Psoas muscle (tissue), 8 donors: ENCODE measurements around the gene GLP1R. TPM values are rescaled to one million over a fixed set of nuclear protein-coding genes. Genes with fewer than 3 reads are reported as not detected.

ENCODE experiments used
- ATAC-seq, 4 donors: fragments of 200-7000 bp; cut with Tn5 transposase; one replicate each; pipeline ENCODE4 v1.9.1; 2020; ENCODE audit warnings: moderate library complexity in 3 of 4, mild to moderate bottlenecking in 2 of 4
- DNase-seq, 2 donors: peaks; one replicate each; pipeline ENCODE4 v3.0.0-alpha.2; 2020
- H3K27ac ChIP-seq: fragments of 200-600 bp; one replicate; pipeline ENCODE4 v1.8.0; 2022
- H3K27me3 ChIP-seq, 3 donors: fragments of 200-600 bp in 1 of 3; one replicate each; pipeline versions ENCODE4 v1.6.1 to v1.8.0; 2013 to 2022; ENCODE audit warnings: low read length in 2 of 3, mild to moderate bottlenecking in 2 of 3, moderate library complexity in 1 of 3; ENCODE audit not compliant: insufficient read depth in 3 of 3
- H3K36me3 ChIP-seq, 2 donors: fragments of 200-600 bp in 1 of 2; one replicate each; pipeline versions ENCODE4 v1.6.1 to v1.8.0; 2013 to 2022; ENCODE audit warnings: low read depth in 1 of 2, mild to moderate bottlenecking in 1 of 2, moderate library complexity in 1 of 2; ENCODE audit not compliant: insufficient read depth in 1 of 2
- H3K4me1 ChIP-seq: fragments of 200-600 bp; one replicate; pipeline ENCODE4 v1.8.0; 2022
- H3K4me3 ChIP-seq: fragments of 200-600 bp; one replicate; pipeline ENCODE4 v1.8.0; 2022; ENCODE audit warnings: mild to moderate bottlenecking
- H3K9me3 ChIP-seq: fragments of 200-600 bp; one replicate; pipeline ENCODE4 v1.8.0; 2022
- CTCF ChIP-seq: fragments of 200-600 bp; IDR thresholded peaks from one replicate; pipeline ENCODE4 v1.8.0; 2022; ENCODE audit warnings: antibody characterized with exemption
- WGBS, 3 donors: extraction: QIAGEN DNeasy Blood & Tissue Kit; methylation state at CpG; one replicate each; pipeline versions ENCODE4 v1.1.6 to v1.1.7; 2013; 5-methylcytosine and 5-hydroxymethylcytosine counted together
- intact Hi-C, 2 donors: fragments of 100-400 bp; cut with DNase I; formaldehyde crosslinking; loops; one replicate each; pipeline versions ENCODE4 v1.11.0 to v1.14.2; 2022
- polyA plus RNA-seq, 3 donors: library from polyadenylated mRNA; stranded (reverse); fragments of 200-250 nt; gene quantifications; one replicate each; pipeline ENCODE4 v1.2.3, GENCODE V29; 2013
- total RNA-seq, 4 donors: library from RNA; stranded (reverse); fragmentation: NEBNext Ultra II Directional in 2 of 4; extraction: Animal tissue kit (Norgen Biotek cat#: 25700) in 2 of 4; gene quantifications; one replicate each; pipeline versions ENCODE4 v1.2.1 to v1.2.4, GENCODE V29; 2021 to 2023
- donor health status: healthy with polysubstance abuse.
- donor health status: DM: no; HTN: no; CAD: no; lungs with moderate emphysema.
- donor health status: Bipolar disorder and iron deficiency.
- donor health status: healthy.
- donor health status: DM: yes; HTN: yes; CAD: no.
- donor health status: DM: no; HTN: no; CAD: no.
- donor health status: DM: no; HTN: no; CAD: no.
- donor health status: DM: yes; HTN: yes; CAD: no.

The GLP1R gene
- total and polyA plus RNA-seq, 7 donors = not detected

GRCh38 chr6:39062014-39062740, 13.6 kb downstream of the GLP1R start:
- TF ChIP-seq CTCF = no peak
- Histone ChIP-seq H3K9me3 (no peaks in the 10 kb centered on the region), H3K36me3 (no peaks in the 10 kb centered on the region), H3K27me3 (no peaks in the 10 kb centered on the region), H3K4me3 (no peak overlapping the region), H3K27ac (no peak overlapping the region), H3K4me1 (no peaks in the 10 kb centered on the region)
- WGBS, 3 donors = 30 to 37% (median 32%) methylated on average over 10 of the region's 10 CpGs
- intact Hi-C loops = no loop called here
- DNase-seq = no peak
- no peak for ATAC-seq

GRCh38 chr6:39063526-39063925, 14.9 kb downstream of the GLP1R start:
- no peaks in the 10 kb centered on the region for H3K4me1 ChIP-seq
- H3K27ac ChIP-seq = no peak overlapping the region
- no peak for ATAC-seq

GRCh38 chr6:39065561-39065960, 17.0 kb downstream of the GLP1R start:
- H3K27ac ChIP-seq = no peak overlapping the region
- intact Hi-C loops = no loop called here
- H3K4me1 ChIP-seq = no peaks in the 10 kb centered on the region
- no peak overlapping the region for H3K4me3 ChIP-seq
- no peak for TF ChIP-seq CTCF
- H3K27me3 ChIP-seq = no peaks in the 10 kb centered on the region
- no peaks in the 10 kb centered on the region for H3K36me3 ChIP-seq
- ATAC-seq (no peak), DNase-seq (no peak)
- no peaks in the 10 kb centered on the region for H3K9me3 ChIP-seq
- WGBS, 3 donors = 68 to 83% (median 81%) methylated on average over 8 of the region's 8 CpGs

More at GRCh38 chr6:39063526-39063925, 14.9 kb downstream of the GLP1R start:
- Histone ChIP-seq H3K4me3 (no peak overlapping the region), H3K9me3 (no peaks in the 10 kb centered on the region), H3K27me3 (no peaks in the 10 kb centered on the region), H3K36me3 (no peaks in the 10 kb centered on the region)
- no peak for TF ChIP-seq CTCF
- WGBS, 3 donors = 33 to 67% (median 36%) methylated on average over 1 of the region's 1 CpG
- no peak for DNase-seq
- intact Hi-C loops = no loop called here

- no peak for DNase-seq
Observed at GRCh38 chr6:39068391-39068790, 19.8 kb downstream of the GLP1R start.

More at GRCh38 chr6:39068391-39068790, 19.8 kb downstream of the GLP1R start:
- ATAC-seq = no peak
- H3K27me3 ChIP-seq = no peaks in the 10 kb centered on the region
- TF ChIP-seq CTCF = no peak
- no peaks in the 10 kb centered on the region for H3K4me1 ChIP-seq
- WGBS, 3 donors = 67 to 79% (median 67%) methylated on average over 7 of the region's 7 CpGs
- intact Hi-C loops = no loop called here
- H3K4me3 ChIP-seq = no peak overlapping the region
- no peaks in the 10 kb centered on the region for H3K9me3 ChIP-seq
- H3K36me3 ChIP-seq = no peaks in the 10 kb centered on the region
- H3K27ac ChIP-seq = no peak overlapping the region
